Ovary (tissue), 3 donors: Measurements from ENCODE around the gene SMDT1.

Source experiments
- POLR2A ChIP-seq: fragments of 450-650 bp; IDR thresholded peaks from one replicate; pipeline ENCODE4 v1.6.1; 2017; ENCODE audit warnings: antibody characterized with exemption, mild to moderate bottlenecking, moderate library complexity
- TF ChIP-seq, protein P1 (sequence below), 3 donors: fragments of 450-650 bp in 2 of 3; fragments of 200-600 bp in 1 of 3; IDR thresholded peaks; one replicate each; pipeline versions ENCODE4 v1.5.1 to v1.8.0; 2016 to 2022; ENCODE audit warnings: antibody characterized with exemption in 3 of 3, mild to moderate bottlenecking in 1 of 3
- donor health status: DM: no; HTN: no; CAD: no.

DNA sequence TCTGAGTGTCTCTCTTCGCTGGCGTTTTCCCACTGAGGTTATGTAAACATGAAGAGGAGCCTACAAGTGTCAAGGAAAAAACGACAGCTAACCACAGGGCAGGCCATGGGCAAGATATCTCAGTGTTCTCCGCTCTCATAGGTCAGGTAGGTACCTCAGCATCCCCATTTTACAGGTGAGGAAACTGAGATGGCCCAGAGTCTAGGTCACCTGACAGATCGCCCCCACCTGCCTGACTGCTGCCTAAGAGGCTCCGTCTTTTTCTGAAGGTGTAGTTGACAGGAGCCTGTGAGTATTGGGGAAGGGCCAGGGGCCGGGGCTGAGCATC, 11.9 kb downstream of the SMDT1 start:
- TF ChIP-seq, protein P1, sequence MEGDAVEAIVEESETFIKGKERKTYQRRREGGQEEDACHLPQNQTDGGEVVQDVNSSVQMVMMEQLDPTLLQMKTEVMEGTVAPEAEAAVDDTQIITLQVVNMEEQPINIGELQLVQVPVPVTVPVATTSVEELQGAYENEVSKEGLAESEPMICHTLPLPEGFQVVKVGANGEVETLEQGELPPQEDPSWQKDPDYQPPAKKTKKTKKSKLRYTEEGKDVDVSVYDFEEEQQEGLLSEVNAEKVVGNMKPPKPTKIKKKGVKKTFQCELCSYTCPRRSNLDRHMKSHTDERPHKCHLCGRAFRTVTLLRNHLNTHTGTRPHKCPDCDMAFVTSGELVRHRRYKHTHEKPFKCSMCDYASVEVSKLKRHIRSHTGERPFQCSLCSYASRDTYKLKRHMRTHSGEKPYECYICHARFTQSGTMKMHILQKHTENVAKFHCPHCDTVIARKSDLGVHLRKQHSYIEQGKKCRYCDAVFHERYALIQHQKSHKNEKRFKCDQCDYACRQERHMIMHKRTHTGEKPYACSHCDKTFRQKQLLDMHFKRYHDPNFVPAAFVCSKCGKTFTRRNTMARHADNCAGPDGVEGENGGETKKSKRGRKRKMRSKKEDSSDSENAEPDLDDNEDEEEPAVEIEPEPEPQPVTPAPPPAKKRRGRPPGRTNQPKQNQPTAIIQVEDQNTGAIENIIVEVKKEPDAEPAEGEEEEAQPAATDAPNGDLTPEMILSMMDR (IDR thresholded peaks at IDR 0.05): no peak
- TF ChIP-seq POLR2A: no peak
